ENCODE measurements around the gene WNT3A.

The WNT3A gene

GRCh38 chr1:228031276-228031995 lies 24.6 kb downstream of the WNT3A start:
- DNase-seq = no peak

- no peak for DNase-seq
Observed at GRCh38 chr1:228032041-228032440, 25.2 kb downstream of the WNT3A start.

- no peak for DNase-seq
Observed at GRCh38 chr1:228033376-228033775, 26.6 kb downstream of the WNT3A start.

GRCh38 chr1:228034954-228035837 lies 28.4 kb downstream of the WNT3A start:
- DNase-seq = no peak

- DNase-seq = no peak
Observed at GRCh38 chr1:228035844-228036243, 29.0 kb downstream of the WNT3A start.

- DNase-seq = no peak
Observed at GRCh38 chr1:228036701-228037231, 30.0 kb downstream of the WNT3A start.

- DNase-seq = peak; percentile 57
Observed at GRCh38 chr1:228037401-228038386, 30.9 kb downstream of the WNT3A start.

- DNase-seq = peak; percentile 7
Observed at GRCh38 chr1:228038387-228039005, 31.7 kb downstream of the WNT3A start.

GRCh38 chr1:228039006-228039903 lies 32.5 kb downstream of the WNT3A start:
- DNase-seq = no peak

- DNase-seq = no peak
Observed at GRCh38 chr1:228039986-228040385, 33.2 kb downstream of the WNT3A start.

- no peak for DNase-seq
Observed at GRCh38 chr1:228041316-228041715, 34.5 kb downstream of the WNT3A start.

GRCh38 chr1:228042508-228042907 lies 35.7 kb downstream of the WNT3A start:
- DNase-seq = no peak

GRCh38 chr1:228043281-228043848 lies 36.6 kb downstream of the WNT3A start:
- DNase-seq = no peak

GRCh38 chr1:228044961-228045360 lies 38.2 kb downstream of the WNT3A start:
- DNase-seq = no peak

- DNase-seq = no peak
Observed at GRCh38 chr1:228045405-228045804, 38.6 kb downstream of the WNT3A start.

- DNase-seq = no peak
Observed at GRCh38 chr1:228045871-228046270, 39.1 kb downstream of the WNT3A start.

GRCh38 chr1:228046421-228047182 lies 39.8 kb downstream of the WNT3A start:
- no peak for DNase-seq

GRCh38 chr1:228047183-228047466 lies 40.3 kb downstream of the WNT3A start:
- no peak for DNase-seq

GRCh38 chr1:228048120-228048519 lies 41.3 kb downstream of the WNT3A start:
- no peak for DNase-seq

All from right kidney (tissue), 1 donor.